ENCODE measurements around the gene RAB3IL1. TPM values are rescaled to one million over a fixed set of nuclear protein-coding genes. Genes with fewer than 3 reads are reported as not detected.

RAB3IL1 gene
- polyA plus RNA-seq, 1 donor: 31.7 TPM

DNA sequence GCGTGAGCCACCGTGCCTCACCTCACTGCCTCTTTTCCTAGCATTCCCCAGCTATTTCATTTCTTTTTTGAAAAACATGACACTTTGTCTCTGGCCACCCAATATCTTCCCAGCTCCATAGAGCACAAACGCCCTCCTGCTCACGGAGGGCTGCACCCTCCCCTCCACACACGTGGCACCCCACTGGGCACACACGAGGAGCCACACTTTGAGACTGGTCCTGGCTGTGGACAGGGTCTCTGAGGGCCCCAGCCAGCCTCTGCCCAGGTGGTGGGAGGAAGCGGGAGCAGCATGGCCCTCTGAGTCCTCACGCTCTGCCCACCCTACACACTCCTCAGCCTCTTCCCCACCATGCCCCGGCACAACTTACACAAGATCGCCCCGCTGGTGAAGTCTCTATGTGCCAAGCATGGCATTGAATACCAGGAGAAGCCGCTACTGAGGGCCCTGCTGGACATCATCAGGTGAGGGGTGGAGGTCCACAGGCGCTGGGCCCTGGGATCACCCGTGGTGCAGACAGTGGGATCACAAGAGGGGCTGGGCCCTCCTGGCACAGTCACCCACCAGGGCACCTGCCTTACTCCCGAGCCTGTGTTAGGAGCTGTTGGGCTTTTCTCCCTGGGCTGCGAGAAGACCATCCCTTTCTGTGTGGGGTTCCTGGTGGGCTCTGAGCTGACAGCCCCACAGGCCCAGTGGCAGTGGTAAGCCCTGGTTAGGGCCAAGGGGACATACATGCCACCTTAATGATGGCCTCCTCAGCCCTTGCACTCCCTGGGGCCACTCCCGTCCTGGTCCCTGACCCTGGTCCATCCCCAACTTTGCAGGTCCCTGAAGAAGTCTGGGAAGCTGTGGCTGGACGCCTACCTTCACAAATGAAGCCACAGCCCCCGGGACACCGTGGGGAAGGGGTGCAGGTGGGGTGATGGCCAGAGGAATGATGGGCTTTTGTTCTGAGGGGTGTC, 52.3 kb downstream of the RAB3IL1 start:
- no peak for DNase-seq

DNA sequence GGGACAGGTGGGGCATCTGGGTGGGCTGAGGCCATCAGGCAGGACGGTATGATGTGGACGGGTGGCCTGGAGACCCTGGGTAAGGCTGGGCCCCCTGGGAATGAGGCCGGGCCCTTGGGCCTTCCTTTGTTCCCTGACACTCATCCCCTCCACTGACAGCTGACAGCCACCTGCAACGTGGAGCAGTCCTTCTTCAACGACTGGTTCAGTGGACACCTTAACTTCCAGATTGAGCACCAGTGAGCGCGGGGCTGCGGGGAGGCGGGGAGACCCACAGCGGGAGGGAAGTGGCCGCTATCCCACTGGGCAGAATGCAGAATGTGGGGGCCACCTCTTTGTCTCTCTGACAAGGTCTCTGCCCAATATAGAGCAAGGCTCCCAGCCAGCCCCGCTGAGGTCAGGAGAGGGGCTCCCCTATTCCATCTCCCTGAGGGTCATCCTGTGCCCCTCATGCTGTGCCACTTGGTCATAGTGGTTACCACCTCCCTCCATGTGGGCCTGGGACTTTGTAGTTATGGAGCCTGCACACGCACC, 53.8 kb downstream of the RAB3IL1 start:
- no peak for DNase-seq

DNA sequence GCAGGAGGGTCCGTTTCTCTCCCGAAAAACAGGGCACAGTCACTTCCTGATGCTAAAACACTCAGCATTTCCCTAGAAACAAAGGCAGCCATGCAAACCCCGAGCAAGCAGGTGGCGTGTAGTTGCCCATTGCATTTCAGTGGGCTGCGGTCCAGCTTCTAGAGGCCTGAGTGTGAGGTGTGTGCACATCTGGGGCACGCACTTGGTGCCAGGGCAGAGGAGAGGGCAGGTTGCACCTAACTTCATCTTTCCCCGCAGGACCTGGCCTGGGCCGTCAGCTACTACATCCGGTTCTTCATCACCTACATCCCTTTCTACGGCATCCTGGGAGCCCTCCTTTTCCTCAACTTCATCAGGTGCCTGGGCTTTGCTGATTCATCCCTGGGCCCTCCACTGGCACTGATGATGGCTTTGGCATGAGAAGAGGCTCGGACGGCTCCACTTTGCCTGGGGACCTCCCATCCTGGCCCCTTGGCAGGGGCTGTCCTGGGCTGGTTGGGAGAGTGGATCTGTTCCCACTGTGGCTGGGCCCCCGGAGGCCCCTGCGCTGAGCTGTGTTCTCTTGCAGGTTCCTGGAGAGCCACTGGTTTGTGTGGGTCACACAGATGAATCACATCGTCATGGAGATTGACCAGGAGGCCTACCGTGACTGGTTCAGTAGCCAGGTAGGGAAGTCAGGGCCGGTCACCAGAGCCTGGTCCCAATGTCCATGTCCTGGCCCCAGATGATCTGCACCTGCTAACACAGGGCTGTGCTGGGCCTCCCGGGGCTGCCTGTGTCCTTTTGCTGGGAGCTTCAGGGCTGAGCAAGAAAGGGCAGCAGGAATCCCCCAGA, 54.4 kb downstream of the RAB3IL1 start:
- DNase-seq: no peak

DNA sequence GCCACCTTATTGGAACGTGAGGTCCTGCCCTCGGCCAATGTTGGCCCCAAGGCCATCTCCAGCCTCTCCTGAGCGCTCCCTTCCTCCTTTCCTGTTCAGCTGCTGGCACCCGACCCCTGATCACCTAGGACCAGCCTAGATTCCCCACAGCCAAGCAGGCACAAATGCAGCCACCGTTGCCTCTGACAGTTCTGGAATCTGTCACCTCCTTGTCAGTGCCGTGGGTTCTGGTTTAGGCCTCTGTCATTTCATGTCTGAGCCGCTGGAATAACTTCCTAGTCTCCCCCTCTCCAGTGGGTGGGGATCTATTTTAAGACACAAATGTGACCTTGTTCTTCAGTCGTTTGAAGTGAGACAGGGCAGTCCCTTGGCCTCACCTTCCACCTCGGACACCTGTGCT, 55.7 kb downstream of the RAB3IL1 start:
- DNase-seq: no peak

DNA sequence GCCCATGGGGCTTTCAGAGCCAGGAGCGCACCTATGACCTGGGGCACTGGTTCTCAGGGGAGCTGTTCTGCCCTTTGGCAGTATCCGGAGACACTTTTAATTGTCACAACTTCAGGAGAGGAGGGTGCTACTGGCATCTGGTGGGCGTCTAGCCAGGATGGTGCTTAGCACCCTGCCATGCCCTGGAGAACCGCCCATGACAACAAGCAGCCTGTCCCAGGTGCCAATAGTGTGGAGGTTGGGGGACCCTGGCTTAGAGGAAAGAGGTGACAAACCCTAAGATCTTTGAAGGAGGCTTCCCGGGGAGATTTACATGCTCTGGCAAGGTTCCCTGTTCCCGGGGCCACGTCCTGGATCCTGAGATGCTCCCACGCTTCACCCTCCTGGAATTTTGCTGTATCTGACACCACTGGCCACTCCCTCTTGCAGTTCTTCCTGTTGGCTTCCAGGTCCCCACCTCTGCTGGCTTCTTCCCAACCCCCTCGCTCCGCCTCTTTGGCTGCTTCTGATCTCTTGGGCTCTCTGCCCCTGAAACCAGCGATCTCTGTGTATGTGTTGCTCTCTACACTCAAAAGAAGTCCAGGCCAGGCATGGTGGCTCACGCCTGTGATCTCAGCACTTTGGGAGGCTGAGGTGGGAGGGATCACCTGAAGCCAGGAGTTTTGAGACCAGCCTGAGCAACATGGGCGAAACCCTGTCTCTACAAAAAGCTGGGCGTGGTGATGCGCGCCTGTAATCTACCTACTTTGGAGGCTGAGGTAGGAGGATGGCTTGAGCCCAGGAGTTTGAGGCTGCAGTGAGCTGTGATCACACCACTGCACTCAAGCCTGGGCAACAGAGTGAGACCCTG, 57.1 kb downstream of the RAB3IL1 start:
- DNase-seq: no peak

DNA sequence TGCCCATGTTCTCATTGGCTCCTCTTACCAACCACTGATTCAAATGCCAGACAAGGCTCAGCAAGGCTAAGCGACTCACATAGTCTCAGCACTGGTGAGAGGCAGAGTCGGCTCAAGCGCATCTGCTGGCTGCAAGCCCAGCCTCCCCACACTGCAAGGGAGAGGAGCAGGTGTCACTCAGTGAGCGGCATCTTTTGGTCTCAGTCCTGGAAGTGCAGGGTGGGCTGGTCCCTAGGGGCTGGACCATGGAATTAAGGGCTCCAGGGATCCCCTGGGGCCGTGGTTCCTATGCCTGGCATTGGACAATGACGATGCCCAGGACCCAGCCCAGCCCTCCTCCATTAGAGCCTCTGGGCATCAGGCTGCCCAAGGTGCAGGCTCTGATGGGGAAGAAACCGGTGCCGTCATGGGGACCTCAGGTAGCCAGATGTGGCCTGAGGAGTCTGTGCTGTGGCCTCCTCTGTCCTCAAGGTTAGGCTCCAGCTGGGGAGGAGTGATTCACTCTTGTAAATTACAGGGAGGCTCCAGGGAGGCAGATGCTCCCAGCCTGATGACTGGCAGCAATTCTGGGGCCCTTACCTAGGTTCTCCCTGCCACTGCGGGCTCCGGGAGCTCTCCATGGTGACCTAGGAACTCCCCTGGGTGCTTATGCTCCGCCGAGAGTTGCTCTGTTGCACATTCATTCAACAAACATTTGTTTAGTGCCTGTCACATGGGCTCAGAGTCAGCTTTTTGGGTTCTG, 61.3 kb downstream of the RAB3IL1 start:
- DNase-seq: no peak

DNA sequence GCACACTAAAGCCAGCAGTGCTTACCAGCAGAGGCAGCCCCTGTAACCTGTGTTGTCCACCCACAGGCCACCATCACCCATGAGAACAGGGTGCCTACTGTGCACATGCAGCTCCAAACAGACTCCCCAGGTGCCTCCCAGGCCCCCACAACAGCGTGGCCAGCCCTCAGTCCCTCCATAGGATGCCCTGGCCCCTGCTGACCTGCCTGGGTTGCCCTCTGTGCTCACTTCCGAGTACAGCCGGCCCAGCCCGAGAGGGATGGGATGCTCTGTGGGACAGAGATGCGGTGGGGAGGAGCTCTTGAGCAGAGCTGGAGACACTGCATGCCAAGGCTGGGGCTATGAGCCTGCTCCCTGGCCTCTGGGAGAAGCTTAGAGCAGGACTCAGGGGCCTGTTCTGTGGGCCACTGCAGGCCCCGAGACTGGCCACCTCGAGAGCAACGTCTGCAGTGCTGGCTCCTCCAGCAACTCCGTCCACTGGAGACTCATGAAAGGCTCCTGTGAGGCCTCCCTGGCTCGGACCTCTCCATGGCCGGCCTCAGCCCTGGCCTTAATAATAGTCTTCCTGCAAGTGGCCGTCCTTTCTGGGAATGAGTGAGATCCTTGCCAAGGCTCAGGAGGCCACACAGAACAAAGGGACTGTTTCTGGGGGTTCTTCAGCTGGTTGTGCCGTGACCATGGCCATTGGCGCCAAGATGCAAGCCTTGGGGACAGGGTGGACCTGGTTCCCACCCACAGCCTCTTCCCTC, 62.2 kb downstream of the RAB3IL1 start:
- no peak for DNase-seq

DNA sequence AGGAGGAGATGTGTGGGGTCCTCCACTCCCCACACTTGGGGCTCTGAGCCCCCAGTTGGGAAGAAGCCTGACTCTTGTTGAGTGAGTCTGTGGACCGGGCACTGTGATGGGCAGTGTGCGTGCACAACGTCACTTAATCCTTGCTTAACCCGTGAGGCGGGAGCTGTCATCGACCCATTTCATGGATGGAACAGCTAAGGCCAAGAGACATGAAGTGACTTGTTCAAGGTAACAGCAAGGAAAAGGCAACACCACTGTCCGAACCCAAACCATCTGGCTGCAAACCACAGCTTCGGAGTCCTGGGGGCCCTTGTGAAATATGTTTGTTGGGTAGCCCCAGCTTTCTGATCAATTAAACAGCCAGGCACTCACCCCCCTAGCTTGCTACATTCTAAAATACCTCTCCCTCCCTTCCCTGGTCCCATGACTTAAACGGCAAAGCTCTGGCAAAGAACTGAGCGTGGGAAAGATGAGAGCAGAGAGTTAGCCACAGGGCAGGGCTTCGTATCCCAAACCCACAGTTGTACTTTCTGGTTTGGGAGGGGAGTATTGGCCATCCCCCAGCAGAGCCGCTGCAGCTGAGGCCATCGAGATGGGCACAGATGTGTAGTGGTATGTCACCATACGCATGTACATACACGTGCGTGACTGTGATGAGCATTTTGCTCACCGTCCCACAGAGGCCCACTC, 63.0 kb downstream of the RAB3IL1 start:
- no peak for DNase-seq

DNA sequence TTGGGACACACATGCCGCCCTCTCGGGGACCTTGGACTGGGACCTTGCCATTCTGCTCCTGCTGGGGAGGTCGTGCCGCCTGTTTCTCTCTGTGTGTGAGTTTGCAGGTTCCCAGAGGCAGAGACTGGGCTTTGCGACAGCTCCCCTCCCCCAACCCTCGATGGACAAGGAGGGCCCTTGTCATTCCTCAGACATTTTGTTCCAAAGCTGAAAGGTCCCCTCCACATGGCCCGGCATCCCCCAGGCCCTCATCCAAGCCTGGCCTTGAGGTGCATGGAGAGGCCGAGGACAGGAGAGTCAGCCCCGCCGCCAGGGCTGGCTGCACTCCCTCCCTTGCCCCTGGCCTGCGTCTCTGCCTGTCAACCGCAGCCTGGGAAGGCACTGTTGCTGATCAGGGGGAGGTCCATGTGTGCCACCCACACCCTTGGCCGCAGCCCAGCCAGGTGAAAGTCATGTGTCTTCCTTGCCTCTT, 63.6 kb downstream of the RAB3IL1 start:
- DNase-seq: no peak

DNA sequence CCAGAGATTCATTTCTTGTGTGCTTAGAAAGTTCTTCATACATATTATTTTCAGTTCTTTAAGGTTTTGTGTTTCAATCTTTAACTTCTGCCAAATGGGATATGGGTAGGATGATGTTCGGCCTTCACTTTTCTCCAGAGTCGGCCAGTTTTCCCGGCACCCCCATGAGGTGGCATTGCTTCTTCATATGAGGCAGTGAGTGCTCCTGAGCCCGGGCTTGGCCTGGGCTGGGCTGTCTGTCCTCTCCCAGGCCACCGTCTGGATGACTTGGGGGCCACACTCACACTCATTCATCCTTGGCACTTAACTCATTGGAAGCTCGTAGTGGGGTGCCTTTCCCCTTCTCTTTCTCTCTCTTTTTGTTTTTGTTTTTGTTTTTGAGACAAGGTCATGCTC, 65.5 kb downstream of the RAB3IL1 start:
- no peak for DNase-seq

DNA sequence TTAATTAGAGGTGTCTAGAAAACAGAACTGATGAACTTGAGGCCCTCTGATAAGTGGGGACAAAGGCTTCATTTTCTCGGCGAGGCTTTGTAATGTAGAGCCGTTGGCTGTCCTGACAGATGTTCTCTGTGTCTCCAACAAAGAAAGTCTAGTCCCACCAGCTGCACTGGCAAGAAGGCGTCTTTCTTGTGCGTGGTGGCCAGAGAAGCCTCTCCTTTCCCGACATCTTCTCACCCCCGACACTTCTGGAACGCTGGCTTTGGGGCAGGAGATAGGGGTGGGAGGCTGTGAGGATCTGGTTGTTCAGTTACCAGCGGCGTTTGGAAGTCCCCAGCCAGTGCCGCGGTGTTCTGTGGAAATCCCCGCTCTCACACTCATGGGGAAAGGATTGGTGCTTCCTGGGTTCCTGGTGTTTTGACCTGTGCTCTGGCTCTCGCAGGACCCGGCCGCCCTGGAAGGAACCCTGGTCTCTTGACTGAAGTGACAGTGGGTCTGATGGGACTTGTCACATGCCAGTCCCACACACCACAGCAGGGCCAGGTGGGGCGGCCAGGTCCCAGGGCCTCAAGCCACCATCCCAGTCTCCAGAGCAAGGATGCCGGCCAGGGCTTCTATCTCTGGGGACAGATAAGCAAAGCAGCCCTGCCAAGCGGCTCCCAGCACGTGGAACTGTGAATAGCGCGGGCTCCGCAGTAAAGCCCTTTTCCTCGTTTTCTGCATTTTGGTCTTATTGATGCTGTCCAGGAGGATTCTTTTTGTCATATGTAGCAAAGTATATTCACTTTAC, 66.1 kb downstream of the RAB3IL1 start:
- DNase-seq: no peak

DNA sequence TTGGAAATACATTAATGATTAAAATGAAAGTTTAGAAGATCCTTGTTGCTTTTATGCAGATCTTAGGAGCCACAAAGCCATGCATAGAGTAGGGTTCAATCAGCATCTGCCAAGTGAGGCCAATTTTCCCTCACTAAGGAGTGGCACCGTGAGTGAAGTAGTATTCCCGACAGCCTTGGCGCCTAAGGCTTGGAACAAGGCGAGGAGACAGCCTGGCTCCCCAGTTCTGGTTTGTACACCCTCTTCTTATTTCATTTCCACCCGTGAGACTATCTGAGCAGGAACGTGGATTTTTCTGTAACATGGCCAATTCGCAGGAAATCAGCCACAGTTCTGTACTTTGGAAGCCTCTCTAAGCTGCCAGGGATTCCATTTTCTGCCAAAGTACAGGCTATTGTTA, 66.7 kb downstream of the RAB3IL1 start:
- no peak for DNase-seq

DNA sequence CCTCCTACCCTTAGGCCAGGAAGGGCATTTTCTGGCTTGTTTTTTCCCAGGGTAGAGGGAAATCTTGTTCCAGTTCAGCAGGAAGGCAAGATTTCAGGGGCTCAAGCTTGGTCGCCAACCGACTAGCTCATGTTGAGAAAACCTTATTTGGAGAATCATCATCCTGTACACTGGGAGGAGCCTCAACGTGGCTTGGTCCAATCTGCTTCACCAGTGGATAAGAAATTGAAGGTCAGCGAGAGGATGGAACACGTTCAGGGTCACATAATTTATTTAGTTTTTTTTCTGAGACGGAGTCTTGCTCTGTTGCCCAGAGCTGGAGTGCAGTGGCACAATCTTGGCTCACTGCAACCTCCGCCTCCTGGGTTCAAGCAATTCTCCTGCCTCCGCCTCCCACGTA, 68.7 kb downstream of the RAB3IL1 start:
- DNase-seq: no peak

DNA sequence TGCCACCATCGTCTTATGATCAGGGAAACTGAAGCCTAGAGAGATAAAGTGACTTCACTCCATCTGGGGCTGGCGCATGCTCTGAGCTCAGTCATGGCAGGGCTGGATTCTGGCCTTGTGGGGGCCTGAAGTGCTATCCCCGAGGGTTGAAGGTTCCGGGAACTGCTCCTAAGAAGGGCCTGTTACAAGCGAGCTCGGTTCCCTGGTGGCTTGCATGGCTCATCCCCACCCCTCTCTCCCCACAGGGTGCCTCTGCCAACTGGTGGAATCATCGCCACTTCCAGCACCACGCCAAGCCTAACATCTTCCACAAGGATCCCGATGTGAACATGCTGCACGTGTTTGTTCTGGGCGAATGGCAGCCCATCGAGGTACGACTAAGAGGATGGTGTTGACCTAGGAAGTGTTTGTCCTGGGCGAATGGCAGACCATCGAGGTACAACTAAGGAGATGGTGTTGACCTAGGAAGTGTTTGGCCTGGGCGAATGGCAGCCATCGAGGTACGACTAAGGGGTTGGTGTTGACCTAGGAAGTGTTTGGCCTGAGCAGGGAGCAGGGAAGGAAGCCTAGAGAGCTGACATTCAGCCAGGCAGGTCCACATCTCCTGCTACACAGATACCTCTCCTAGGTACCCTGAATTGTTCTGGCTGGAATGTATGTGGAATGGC, 69.3 kb downstream of the RAB3IL1 start:
- DNase-seq: no peak

Data from hindlimb muscle (tissue), 1 donor.